Mesenteric fat pad (tissue), 1 donor: ENCODE results near the gene RSPH1. TPM values are rescaled to one million over a fixed set of nuclear protein-coding genes. Genes with fewer than 3 reads are reported as not detected.

Source experiments
- DNase-seq: peaks from one replicate; pipeline ENCODE4 v3.0.0-alpha.2; 2020; ENCODE audit warnings: low spot score
- total RNA-seq: library from RNA; stranded (reverse); fragmentation: NEBNext Ultra II Directional; extraction: Animal tissue kit (Norgen Biotek cat#: 25700); gene quantifications from one replicate; pipeline ENCODE4 v1.2.1, GENCODE V29; 2021
- donor health status: DM: yes; HTN: yes; CAD: no.

The RSPH1 gene
- total RNA-seq, 1 donor from 2014 or later, result 0.22 TPM

DNA sequence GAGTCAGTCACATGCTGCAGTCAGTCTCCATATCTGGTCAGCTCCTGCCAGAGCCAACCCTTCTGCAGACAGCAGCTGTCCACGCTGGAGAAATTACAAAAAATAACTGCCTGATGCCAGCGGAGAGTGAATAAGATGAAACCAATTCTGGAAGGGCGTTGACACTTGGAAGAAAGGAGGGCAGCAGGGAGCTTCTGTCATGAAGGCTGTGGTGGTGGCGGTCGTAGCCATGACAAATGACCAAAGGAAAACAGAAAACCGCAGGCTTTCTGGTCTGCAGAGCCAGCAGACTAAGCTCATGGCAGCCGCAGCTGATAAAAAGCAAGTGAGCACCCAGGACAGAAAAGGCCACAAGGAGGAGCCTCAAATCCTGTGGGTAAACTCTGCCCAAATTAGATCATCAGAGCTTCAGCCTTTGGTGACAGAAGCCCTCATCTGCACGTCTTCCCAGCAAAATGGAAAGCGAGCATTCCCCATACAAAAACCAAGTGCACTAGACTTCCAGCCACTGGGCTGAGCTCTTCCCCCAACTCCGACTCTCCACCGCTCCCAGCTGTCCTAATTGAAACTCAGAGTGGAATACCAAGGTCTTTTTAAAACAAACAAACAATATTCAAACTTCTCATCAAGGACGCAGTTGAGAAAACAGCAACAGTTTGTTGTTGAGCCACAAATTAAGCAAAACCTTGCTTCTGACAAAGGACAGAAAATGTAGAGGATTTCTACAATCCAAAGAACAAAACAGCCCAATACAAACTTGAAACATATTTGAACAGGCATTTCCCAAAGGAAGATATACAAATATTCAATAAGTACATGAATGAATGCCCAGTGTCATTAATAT is 28.7 kb downstream of the RSPH1 start:
- DNase-seq, result no peak

DNA sequence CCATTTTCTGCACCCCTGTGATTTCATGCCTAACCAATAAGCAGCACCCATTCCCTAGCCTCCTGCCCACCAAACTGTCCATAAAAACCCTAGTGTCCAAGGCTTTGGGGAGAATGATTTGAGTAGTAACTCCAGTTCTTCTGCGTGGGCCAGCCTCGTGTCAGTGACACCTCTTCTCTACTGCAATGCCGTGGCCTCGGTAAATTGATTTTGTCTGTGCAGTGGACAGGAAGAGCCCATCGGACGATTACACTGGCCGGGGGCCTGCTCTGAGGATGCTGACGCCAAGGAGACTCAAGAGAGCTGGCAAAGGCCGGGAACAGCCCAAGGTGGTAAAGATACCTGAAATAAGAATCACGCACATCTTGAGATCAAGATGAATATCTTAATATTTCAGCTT is 29.3 kb downstream of the RSPH1 start:
- no peak for DNase-seq

DNA sequence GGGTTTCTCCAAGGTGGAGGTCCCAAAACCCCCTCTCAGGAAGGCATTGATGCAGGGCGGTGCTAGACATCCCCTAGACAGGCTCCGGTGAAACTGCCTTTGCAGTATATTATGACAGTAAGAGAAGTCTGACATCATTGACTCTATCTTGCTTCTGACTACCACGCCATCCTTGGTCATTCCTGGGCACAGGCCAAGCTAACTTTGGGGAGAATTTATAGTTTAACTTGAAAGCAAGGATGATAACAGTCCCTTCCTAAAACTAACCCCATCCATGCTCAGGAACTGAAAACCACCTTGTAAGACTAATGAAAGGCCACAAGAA is 30.3 kb downstream of the RSPH1 start:
- DNase-seq, result no peak

DNA sequence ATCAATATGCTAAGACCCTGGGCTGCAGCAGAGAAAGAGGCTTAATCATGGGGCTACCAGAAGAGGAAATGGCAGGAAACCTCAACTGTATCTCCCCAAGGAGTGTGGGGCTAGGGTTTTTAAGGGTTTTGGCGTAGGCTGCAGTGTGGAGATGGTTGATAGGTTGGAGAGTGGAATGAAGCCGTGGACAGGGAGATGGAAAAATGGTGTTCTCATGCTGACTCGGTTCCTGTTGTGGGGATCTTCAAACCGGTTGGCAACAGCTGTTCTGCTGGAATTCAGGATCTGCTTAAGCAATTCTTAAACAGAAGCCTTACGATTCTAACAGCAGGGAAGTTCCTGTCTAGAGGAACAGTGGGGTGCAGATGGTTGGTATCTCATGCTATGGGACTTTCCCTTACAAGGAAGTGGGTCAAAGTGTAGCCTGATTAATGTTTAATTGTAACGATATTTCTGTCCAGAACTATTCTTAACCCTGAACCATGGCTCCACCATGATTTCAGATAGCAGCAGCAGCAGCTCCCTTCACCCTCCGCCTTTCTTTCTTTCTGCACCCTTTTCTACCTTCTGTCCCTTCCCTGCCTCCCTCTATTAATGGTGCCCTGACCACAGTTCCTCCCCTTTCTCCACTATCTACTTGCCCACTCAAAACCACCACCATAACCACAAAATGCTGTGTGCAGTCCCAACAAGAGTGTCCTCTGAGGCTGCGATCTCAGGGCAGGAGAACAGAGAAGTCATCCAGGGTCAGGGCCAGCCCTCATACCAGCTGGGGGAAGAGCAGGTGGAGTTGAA is 30.8 kb downstream of the RSPH1 start:
- DNase-seq, result no peak

DNA sequence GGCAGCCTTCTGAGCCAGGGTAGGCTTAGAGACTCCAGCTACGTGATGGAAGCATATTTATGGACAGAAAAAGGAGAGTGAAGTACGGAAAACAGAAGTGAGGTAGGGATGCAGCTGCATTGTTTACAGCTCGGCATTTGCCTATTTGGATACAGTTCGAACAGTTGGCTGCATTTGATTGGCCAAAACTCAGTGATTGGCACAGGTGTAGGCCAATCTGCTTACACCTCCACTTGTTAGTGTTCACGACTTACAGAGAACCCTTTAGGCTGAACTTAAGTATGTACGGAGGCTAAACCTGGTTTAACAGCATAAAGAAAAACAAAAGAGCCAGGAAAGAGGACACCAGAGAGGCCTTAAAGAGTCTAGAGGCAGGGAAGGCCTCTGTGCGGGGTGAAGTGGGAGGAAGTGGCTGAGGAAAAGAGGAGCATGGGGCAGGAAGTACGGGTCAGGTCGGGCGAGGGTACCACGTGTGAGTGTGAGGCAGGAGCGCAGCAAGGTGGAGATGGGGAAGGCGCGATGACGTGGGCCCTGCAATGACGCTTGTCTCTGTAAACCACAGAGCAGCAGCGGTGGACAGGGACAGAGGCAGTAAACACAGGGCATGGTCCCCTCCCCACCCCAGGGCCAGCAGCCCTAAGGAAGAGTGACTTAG is 32.0 kb downstream of the RSPH1 start:
- no peak for DNase-seq

DNA sequence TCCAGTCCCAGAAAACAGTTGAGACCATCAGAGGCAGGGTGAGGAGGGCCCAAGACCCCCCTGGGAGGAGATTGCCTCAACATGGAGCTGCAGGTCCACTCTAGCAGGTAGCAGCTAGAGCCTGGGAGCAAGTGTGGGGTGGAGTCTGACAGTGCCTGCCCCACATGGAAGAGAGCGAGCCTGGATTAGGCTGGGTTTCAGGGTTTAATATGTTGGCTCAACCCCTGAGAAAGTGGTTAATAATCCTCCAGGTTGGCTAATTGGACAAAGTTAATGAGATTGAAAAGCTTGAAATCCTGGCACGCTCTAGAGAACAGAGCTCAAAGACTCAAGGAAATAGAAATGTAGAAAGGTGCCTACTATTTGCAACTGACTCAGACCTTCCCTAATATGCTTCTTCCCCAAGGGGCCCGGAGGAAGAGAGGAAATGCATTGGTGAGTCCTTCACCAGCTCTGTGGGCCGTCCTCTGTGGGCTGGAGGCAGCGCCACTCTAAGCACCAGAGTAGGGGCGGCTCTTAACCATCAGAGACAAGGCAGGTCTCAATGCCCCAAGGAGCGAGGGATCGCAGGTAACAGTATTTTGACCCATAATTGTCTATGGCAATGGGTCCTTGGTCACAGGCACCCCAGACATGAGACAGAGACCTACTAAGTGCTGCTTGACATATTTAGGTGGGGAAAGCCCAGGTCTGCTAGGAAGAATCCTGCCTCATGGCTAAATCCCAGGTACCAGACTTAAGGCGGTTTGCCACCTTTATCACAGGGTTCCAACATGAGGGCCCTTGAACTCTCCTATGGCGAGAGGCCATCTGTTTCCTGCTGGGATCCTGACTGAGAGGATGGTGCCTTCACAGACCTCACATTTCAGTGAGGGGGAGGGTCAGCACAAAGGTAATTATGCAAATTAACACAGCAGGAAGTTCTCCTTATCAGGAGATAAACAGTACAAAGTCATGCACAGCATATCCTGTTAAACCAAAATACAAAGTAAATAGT is 33.8 kb downstream of the RSPH1 start:
- DNase-seq, result peak; percentile 39

DNA sequence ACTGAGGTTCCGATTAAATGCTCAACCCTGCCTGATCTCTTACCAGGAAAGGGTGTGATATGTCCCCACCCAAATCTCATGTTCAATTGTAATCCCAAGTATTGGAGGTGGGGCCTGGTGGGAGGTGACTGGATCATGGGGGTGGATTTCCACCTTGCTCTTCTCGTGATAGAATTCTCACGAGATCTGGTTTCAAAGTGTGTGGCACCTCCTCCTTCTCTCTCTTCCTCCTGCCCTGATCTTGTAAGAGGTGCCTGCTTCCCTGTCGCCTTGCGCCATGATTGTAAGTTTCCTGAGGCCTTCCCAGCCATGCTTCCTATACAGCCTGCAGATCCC is 34.9 kb downstream of the RSPH1 start:
- DNase-seq, result no peak

DNA sequence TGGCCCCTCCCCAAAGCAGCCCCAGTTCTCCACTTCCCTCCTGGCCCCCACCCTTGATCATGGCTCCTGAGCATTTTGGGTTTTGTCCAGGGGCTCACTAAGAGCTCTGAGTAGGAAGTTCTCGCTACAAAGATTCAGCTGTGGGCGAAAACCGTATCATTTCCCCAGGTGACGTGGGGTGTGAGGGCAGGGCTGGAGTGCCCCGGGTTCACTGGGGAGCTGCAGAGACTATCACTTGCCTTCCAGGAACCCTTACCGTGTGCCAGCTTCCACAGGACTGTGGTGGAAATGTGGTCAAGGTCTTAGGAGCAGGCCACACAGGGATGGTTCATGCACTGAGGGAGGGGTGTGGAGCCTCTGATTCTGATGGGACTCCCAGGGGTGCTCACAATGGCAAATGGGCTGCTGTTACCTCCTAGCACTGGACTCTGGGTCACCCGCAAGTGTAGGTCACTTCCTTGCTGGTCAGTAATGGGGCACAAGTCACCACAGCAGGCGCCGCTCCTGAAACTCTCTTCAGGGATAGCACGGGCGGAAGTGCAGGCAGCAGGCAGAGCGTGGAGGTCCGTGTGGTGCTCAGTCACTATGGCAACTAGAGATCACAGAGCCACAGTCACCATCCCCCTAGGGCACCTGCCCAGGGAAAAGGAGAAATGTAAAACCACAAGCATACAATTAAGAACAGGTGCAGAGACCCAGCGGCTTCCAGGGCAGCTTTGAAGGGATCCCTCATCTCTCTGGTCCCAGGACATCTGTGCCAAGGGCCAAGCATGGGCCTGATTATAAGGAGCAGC is 35.4 kb downstream of the RSPH1 start:
- no peak for DNase-seq

DNA sequence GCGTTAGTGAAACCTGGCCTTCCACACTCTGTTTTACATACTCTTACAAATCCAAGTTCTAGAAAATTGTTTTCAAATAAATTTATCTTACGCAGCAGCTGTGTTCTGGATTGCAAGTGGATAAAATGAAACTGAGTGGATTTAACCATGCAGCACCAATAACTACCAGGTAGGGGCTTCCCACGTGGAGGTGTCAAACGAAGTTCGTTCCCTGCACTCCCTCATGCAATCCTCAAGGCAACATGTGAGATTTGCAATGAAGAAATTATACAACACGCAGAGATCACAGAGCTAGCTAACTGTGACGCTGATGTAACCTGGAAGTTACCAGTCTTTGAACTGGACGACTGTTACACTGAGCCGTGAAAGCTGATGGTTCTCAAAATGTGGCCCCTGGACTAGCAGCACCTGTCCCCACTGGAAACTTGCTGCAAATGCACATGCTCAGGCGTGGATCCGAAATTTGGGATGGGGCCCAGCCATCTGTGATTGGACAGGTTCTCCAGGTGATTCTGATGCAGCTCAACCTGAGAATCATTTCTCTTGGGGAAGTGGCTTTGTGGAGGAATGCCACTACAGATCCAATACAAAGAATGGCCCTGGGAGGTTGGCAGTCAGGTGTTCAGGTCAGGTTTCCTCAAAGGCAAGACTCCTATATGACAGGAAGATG is 36.3 kb downstream of the RSPH1 start:
- peak; percentile 83 for DNase-seq

DNA sequence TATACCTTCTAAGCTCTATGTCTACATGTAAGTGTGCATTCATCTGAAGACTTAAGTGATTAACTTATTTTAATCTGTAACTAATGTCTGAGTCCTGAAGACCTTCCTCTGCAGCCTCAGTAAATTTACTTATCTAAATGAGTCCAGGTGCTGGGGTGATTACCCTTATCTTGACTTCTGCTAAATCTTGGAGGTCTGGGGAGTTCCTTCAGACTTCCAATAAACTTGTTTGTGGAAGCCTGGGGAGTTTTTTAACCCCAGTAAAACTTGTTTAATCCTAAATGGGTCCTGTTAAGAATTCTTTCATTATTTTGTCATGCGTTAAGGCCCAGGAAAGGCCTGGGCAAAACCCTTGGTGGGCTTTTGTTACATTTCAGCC is 37.0 kb downstream of the RSPH1 start:
- DNase-seq, result no peak

DNA sequence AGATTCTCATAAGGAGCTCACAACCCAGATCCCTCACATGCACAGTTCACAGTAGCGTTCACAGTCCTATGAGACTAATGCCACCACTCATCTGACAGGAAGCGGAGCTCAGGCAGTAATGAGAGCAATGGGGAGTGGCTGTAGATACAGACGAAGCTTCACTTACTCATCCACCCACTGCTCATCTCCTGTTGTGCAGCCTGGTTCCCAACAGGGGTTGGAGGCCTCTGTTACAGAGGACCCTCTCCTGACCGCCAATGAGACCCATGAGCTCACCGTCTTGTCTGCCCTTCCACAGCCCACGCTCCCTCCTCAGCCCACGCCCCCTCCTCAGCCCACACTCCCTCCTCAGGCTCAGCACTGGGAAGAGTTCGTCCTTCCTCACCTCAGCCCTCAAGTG is 39.6 kb downstream of the RSPH1 start:
- peak; percentile 78 for DNase-seq

DNA sequence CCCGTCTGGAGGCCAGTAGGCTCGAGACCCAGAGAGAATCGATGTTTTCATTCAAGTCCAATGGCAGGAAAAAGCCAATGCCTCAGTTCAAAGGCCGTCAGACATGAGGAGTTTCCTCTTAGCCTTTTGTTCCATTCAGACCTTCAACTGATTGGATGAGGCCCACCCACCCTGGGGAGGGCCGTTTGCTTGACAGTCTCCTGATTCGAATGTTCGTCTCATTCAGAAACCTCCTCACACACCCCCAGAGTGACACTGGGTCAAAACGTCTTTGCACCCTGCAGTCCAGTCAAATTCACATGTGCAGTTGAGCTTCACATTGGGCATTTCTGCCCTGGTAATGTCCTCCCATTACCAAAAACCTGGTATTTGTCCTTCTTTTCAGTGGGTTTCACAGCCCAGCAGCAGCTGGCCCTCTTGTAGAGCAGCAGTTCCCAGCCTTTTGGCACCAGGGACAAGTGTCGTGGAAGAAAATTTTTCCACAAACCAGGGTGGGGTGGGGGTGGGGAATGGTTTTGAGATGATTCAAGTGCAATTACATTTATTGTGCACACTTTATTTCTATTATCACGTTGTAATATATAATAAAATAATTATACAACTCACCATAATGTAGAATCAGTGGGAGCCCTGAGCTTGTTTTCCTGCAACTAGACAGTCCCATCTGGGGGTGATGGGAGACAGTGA is 40.1 kb downstream of the RSPH1 start:
- peak; percentile 30 for DNase-seq

DNA sequence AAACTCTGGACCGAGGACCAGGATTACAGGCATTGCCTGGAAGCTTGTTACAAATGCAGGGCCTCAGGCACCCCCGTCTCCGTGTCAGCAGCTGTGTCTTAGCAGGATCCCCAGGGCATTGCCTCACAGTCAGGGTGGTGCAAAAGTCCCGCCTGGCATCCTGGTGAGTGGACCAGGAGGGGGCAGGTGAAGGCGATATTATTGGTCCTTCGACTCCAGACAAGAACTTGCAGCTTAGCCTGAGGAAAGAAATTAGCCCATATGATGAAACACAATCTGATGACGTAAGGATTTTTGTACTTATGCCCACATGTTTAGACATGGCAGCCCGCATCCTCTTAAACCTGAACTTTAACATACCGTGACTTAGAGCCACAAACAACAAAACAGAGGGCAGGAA is 40.8 kb downstream of the RSPH1 start:
- peak; percentile 82 for DNase-seq

DNA sequence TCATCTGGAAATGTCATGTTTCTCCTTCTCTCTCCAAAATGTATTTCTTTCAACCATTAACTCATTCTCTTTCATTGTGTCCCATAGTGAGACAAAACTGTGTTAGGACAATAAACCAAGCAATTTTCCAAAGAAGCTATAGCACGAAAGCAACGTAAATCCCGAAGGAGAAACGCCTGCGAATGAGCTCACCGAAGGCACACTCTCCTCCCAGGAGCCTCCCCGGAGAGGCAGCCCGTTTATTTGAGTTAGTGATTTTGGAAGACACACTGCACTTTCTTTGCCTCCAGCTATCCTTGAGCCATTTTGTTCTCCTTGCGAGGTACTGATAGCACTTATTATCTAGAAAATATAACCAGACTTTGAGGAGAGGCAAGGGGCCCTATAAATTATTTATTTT is 41.2 kb downstream of the RSPH1 start:
- DNase-seq, result peak; percentile 22

DNA sequence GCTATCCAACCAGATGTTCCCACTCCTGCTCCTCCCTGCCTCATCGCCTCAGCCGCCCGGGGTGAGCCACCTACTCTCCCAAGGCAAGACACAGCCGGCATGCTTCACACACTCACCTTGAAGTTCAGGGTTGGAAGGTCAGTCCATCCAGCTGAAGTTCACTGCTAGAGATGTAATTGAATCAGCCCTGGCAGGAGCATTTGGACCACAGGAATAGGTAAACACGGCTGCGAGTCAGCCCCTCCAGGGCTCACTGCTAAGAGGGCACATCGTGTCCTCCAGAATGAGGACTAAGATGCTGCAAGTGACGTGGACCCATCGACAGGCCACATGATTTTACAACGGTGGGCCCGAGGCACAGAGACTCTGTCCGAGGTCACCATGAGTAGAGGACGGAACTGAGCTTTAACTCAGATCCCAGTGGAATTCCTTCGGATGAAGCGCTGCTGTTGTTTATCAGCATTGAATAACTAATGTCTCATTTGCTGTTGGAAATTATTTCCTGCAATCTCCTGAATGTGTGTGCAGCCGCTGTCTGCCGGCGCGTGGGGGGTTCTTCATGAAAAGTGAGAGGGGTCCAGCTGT is 41.9 kb downstream of the RSPH1 start:
- peak; percentile 80 for DNase-seq

DNA sequence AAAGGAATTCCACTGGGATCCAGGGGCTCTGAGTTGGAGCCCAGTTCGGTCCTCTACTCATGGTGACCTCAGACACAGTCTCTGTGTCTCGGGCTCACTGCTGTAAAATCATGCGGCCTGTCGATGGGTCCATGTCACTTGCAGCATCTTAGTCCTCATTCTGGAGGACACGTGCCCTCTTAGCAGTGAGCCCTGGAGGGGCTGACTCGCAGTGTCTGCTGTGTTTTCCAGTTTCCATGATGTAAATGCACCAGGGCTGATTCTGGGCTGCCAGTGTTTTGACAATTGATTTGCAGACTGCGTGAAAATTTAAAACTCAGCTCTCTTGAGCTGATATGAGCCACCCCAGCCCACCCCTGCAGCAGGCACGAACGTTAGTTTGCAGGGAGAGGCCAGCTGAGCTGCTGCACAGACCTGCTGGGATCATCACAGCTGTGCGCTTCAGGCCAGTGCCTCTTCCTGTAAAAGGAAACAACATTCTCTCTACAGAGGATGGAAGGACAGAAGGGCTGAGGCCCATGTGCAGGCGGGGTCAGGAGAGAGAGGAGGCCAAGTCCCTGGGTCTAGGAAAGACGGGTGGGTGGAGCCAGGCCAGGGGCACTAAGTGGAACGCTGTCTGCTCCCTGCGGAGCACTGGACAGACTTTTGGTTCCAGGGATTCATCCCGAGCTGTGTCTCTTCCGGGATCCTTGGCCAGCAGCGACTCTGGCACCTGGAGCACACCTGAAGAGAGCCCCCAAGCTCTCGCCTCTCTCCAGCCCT is 42.6 kb downstream of the RSPH1 start:
- DNase-seq, result no peak

DNA sequence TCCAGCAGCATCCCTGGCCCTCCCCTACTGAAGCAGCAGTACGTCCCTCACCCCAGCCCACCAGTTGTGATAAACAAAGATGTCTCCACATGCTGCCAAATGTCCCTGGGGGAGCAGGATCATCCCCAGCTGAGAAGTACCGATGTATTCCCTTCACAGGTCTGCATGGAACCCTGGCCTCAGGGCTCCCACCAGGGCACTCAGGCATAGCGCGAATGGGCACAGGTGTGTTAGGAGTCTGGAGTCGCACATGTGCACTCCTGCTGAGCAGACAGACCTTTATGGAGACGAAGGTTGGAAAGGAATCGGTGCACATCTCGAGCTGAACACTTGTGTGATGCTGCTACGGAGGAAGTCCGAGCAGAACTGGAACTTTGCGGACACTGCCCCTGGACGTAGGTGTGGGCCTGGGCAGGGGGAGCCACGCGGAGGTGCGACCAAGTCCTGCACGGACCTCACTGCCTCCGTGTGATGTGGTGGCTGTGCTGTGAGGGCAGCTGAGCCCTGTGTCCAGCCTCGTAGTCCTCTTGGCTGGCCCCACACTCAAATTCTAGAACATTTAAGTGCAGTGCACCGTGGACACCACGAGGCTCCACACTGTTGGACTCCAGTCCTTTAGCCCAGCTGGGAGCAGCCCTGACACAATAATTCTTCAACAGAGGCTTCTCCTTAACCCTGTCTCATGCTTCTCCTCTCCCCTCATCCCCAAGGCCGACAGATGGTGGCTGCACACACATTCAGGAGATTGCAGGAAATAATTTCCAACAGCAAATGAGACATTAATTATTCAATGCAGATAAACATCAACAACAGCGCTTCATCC is 43.4 kb downstream of the RSPH1 start:
- DNase-seq, result no peak
